H9 (cell line): ENCODE measurements around the gene ACBD6. TPM values are rescaled to one million over a fixed set of nuclear protein-coding genes. Genes with fewer than 3 reads are reported as not detected.
A peak's percentile ranks its signal among the peaks of the same experiment; 100 is the strongest.

Experiments
- DNase-seq: peaks from one replicate; pipeline ENCODE4 v3.0.0-alpha.2; 2017
- H2AFZ ChIP-seq: one replicate; pipeline ENCODE4 v1.6.1; 2013; ENCODE audit warnings: mild to moderate bottlenecking, low read length, control low read depth, moderate library complexity
- H2AK5ac ChIP-seq: 2 replicates; pipeline ENCODE4 v1.6.1; 2013; ENCODE audit warnings: low read length, control low read depth, mixed read lengths; ENCODE audit not compliant: insufficient read length
- H2BK120ac ChIP-seq: one replicate; pipeline ENCODE4 v1.6.1; 2013; ENCODE audit warnings: low read depth, mild to moderate bottlenecking, low read length, control low read depth, inconsistent platforms; ENCODE audit not compliant: poor library complexity, severe bottlenecking
- H2BK12ac ChIP-seq: 2 replicates; pipeline ENCODE4 v1.6.1; 2013; ENCODE audit warnings: low read length, control low read depth, mixed read lengths, low read depth; ENCODE audit not compliant: insufficient read length
- H2BK15ac ChIP-seq: 2 replicates; pipeline ENCODE4 v1.6.1; 2013; ENCODE audit warnings: low read depth, low read length, control low read depth
- H2BK20ac ChIP-seq: one replicate; pipeline ENCODE4 v1.6.1; 2013; ENCODE audit warnings: low read depth, mild to moderate bottlenecking, low read length, control low read depth, inconsistent platforms; ENCODE audit not compliant: poor library complexity, severe bottlenecking
- H2BK5ac ChIP-seq: 2 replicates; pipeline ENCODE4 v1.6.1; 2013; ENCODE audit warnings: low read length, control low read depth, mixed read lengths; ENCODE audit not compliant: insufficient read length
- H3K14ac ChIP-seq: 2 replicates; pipeline ENCODE4 v1.6.1; 2013; ENCODE audit warnings: low read length, control low read depth; ENCODE audit not compliant: insufficient read depth
- H3K18ac ChIP-seq: 2 replicates; pipeline ENCODE4 v1.6.1; 2013; ENCODE audit warnings: low read depth, mild to moderate bottlenecking, mixed read lengths, low read length, control low read depth; ENCODE audit not compliant: insufficient read length
- H3K23ac ChIP-seq: 2 replicates; pipeline ENCODE4 v1.6.1; 2013; ENCODE audit warnings: low read length, control low read depth, mixed read lengths, low read depth; ENCODE audit not compliant: insufficient read length
- H3K23me2 ChIP-seq: 2 replicates; pipeline ENCODE4 v1.6.1; 2013; ENCODE audit warnings: low read depth, mild to moderate bottlenecking, mixed read lengths, low read length, control low read depth; ENCODE audit not compliant: insufficient read length, poor library complexity, severe bottlenecking
- H3K27ac ChIP-seq: 2 replicates; pipeline ENCODE4 v1.5.1; 2013; ENCODE audit warnings: low read length, control low read depth, mixed read lengths, low read depth; ENCODE audit not compliant: insufficient read length
- H3K27me3 ChIP-seq: 2 replicates; pipeline ENCODE4 v1.6.1; 2013; ENCODE audit warnings: low read length, control low read depth, inconsistent platforms; ENCODE audit not compliant: insufficient read depth
- H3K4ac ChIP-seq: 2 replicates; pipeline ENCODE4 v1.6.1; 2013; ENCODE audit warnings: low read depth, mild to moderate bottlenecking, control low read depth, inconsistent platforms, low read length, moderate library complexity
- H3K4me1 ChIP-seq: 2 replicates; pipeline ENCODE4 v1.6.1; 2013; ENCODE audit warnings: low read length, control low read depth, inconsistent platforms; ENCODE audit not compliant: insufficient read depth
- H3K4me2 ChIP-seq: 2 replicates; pipeline ENCODE4 v1.6.1; 2013; ENCODE audit warnings: low read length, control low read depth, mixed read lengths; ENCODE audit not compliant: insufficient read length, insufficient read depth
- H3K56ac ChIP-seq: 2 replicates; pipeline ENCODE4 v1.6.1; 2013; ENCODE audit warnings: low read depth, mild to moderate bottlenecking, mixed read lengths, low read length, control low read depth; ENCODE audit not compliant: insufficient read length
- H3K79me1 ChIP-seq: 2 replicates; pipeline ENCODE4 v1.6.1; 2013; ENCODE audit warnings: low read depth, mild to moderate bottlenecking, moderate library complexity, low read length, control low read depth, inconsistent platforms; ENCODE audit not compliant: insufficient read depth, poor library complexity, severe bottlenecking
- H3K79me2 ChIP-seq: 2 replicates; pipeline ENCODE4 v1.6.1; 2013; ENCODE audit warnings: low read length, control low read depth, inconsistent platforms; ENCODE audit not compliant: insufficient read depth
- H3K9ac ChIP-seq: 2 replicates; pipeline ENCODE4 v1.6.1; 2013; ENCODE audit warnings: low read length, control low read depth, mixed read lengths; ENCODE audit not compliant: insufficient read length; ENCODE audit errors: extremely low read depth
- H3K9me3 ChIP-seq: one replicate; pipeline ENCODE4 v1.6.1; 2013; ENCODE audit warnings: low read depth, low read length, inconsistent platforms; ENCODE audit not compliant: control insufficient read depth
- H3T11ph ChIP-seq: one replicate; pipeline ENCODE4 v1.6.1; 2013; ENCODE audit warnings: mild to moderate bottlenecking, low read length, control low read depth, inconsistent platforms
- H4K20me1 ChIP-seq: one replicate; pipeline ENCODE4 v1.6.1; 2013; ENCODE audit not compliant: control insufficient read depth, insufficient read length, insufficient read depth
- H4K5ac ChIP-seq: 2 replicates; pipeline ENCODE4 v1.6.1; 2013; ENCODE audit warnings: low read depth, mild to moderate bottlenecking, mixed read lengths, low read length, control low read depth; ENCODE audit not compliant: insufficient read length
- H4K8ac ChIP-seq: replicated peaks from 2 replicates; pipeline ENCODE4 v1.6.1; 2013; ENCODE audit warnings: low read length, control low read depth, mixed read lengths, low read depth; ENCODE audit not compliant: insufficient read length
- H4K91ac ChIP-seq: 2 replicates; pipeline ENCODE4 v1.6.1; 2013; ENCODE audit warnings: low read depth, mild to moderate bottlenecking, moderate library complexity, mixed read lengths, low read length, control low read depth; ENCODE audit not compliant: insufficient read length
- H3K27ac Mint-ChIP-seq, 3 experiments: 2 replicates in 2 of 3; 3 replicates in 1 of 3; pipeline ENCODE4 v1.8.0; 2020 to 2021; ENCODE audit warnings: mixed read lengths in 3 of 3, mild to moderate bottlenecking in 1 of 3, moderate library complexity in 1 of 3
- H3K27me3 Mint-ChIP-seq: 2 replicates; pipeline ENCODE4 v1.8.0; 2021; ENCODE audit warnings: low read depth, mild to moderate bottlenecking, moderate library complexity, mixed read lengths
- H3K36me3 Mint-ChIP-seq, 3 experiments: 2 replicates in 2 of 3; 3 replicates in 1 of 3; pipeline ENCODE4 v1.8.0; 2020 to 2021; ENCODE audit warnings: low read depth in 3 of 3, mixed read lengths in 3 of 3; ENCODE audit not compliant: insufficient read depth in 1 of 3
- H3K4me1 Mint-ChIP-seq, 2 experiments: 2 replicates each; pipeline ENCODE4 v1.8.0; 2020; ENCODE audit warnings: mixed read lengths in 2 of 2
- H3K4me3 Mint-ChIP-seq, 2 experiments: 2 replicates in 1 of 2; 3 replicates in 1 of 2; pipeline ENCODE4 v1.8.0; 2020 to 2021; ENCODE audit warnings: mild to moderate bottlenecking in 2 of 2, mixed read lengths in 2 of 2, moderate library complexity in 1 of 2
- H3K9me3 Mint-ChIP-seq, 2 experiments: 2 replicates in 1 of 2; 3 replicates in 1 of 2; pipeline ENCODE4 v1.8.0; 2020; ENCODE audit warnings: mild to moderate bottlenecking in 2 of 2, mixed read lengths in 2 of 2, moderate library complexity in 1 of 2
- WGBS: extraction: QIAGEN DNeasy Blood & Tissue Kit; methylation state at CpG from one replicate; pipeline ENCODE4 v1.1.7; 2013; ENCODE audit warnings: missing lambda C conversion rate, low lambda C conversion rate, mixed read lengths; ENCODE audit not compliant: insufficient read length; ENCODE audit errors: extremely low coverage; 5-methylcytosine and 5-hydroxymethylcytosine counted together
- total RNA-seq: library from RNA; stranded (reverse); gene quantifications from 2 replicates; pipeline ENCODE4 v1.2.1, GENCODE V29; 2021
- TF ChIP-seq, protein P1 (sequence below): fragments of 200-600 bp; sonication (generic); conservative IDR thresholded peaks from 3 replicates; pipeline ENCODE4 v1.8.0; 2021; ENCODE audit warnings: antibody characterized with exemption, mild to moderate bottlenecking

The ACBD6 gene
- total RNA-seq, 1 experiment from 2014 or later: 51.4 TPM

DNA sequence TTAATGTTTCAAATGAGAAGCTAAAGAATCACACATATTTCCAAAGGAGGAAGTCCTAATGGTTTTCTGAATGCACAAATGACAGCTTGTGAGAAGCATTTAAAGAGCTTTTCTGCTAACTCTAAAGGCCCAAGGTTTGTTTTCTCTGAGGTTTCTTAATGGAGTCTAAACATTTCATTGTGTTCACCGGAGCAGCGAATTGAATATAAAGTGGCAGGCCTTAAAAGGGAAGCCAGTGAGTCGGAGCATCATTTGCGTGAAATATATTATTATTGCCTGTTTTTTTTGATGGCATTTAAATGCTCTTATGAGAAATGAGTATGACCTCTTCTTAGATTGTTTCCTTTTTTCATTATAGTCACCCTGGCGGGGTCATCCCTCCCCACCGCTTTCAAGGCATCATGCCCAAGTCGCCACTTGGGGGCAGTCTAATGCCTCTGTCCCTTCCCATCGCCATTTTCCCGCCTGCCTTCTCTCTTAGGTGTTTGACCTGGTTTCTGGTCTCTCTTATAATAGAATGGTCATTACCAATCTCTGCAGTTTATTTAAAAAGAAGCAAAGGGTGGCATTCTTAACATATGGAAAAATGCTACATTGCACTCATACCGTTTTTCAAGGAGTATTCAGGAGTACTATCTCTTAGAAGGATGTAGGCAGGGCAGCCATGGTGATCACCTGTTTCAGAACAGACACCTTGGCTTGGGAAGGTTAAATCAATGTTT lies 31.1 kb upstream of the ACBD6 start:
- H4K5ac ChIP-seq: no peak overlapping the region
- Mint-ChIP-seq H3K4me1 (peaks cover 8 to 9% of the 10 kb centered on the region in 2 experiments; a peak in 3 of 4 replicates), H3K36me3 (no peaks in the 10 kb centered on the region), H3K9me3 (no peaks in the 10 kb centered on the region), H3K27ac (no peak overlapping the region), H3K4me3 (no peak overlapping the region), H3K27me3 (no peaks in the 10 kb centered on the region)
- no peak overlapping the region for H3K27ac ChIP-seq
- H4K8ac ChIP-seq: no peak overlapping the region
- H2BK15ac ChIP-seq: no peak overlapping the region
- H3K9me3 ChIP-seq: no peaks in the 10 kb centered on the region
- H4K20me1 ChIP-seq: no peaks in the 10 kb centered on the region
- no peaks in the 10 kb centered on the region for H3K27me3 ChIP-seq
- peak overlapping the region; percentile 65 for H2AFZ ChIP-seq
- H3K4me2 ChIP-seq: no peak overlapping the region
- no peak overlapping the region for H3K23ac ChIP-seq
- no peak overlapping the region for H3K18ac ChIP-seq
- no peaks in the 10 kb centered on the region for H3K79me1 ChIP-seq
- no peak overlapping the region for H3K56ac ChIP-seq
- no peaks in the 10 kb centered on the region for H3K23me2 ChIP-seq
- no peak overlapping the region for H2BK12ac ChIP-seq
- no peak overlapping the region for H2BK20ac ChIP-seq
- no peak overlapping the region for H3K9ac ChIP-seq
- TF ChIP-seq, protein P1, sequence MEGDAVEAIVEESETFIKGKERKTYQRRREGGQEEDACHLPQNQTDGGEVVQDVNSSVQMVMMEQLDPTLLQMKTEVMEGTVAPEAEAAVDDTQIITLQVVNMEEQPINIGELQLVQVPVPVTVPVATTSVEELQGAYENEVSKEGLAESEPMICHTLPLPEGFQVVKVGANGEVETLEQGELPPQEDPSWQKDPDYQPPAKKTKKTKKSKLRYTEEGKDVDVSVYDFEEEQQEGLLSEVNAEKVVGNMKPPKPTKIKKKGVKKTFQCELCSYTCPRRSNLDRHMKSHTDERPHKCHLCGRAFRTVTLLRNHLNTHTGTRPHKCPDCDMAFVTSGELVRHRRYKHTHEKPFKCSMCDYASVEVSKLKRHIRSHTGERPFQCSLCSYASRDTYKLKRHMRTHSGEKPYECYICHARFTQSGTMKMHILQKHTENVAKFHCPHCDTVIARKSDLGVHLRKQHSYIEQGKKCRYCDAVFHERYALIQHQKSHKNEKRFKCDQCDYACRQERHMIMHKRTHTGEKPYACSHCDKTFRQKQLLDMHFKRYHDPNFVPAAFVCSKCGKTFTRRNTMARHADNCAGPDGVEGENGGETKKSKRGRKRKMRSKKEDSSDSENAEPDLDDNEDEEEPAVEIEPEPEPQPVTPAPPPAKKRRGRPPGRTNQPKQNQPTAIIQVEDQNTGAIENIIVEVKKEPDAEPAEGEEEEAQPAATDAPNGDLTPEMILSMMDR: peak; percentile 97
- H3K4ac ChIP-seq: no peak overlapping the region
- H3K14ac ChIP-seq: no peak overlapping the region
- H3K4me1 ChIP-seq: no peaks in the 10 kb centered on the region
- H2AK5ac ChIP-seq: no peak overlapping the region
- no peak overlapping the region for H2BK120ac ChIP-seq
- H3T11ph ChIP-seq: no peak overlapping the region
- WGBS: no CpG with 5 or more reads among the region's 10 CpGs
- no peak overlapping the region for H2BK5ac ChIP-seq
- peak; percentile 74 for DNase-seq
- H3K79me2 ChIP-seq: no peaks in the 10 kb centered on the region
- H4K91ac ChIP-seq: no peak overlapping the region
